Parathyroid adenoma (tissue), 2 donors: ENCODE results near the gene TTC28.

Experiments
- H2AFZ ChIP-seq: fragments of 300-600 bp; sonication (generic); one replicate; pipeline ENCODE4 v1.7.0; 2017; ENCODE audit warnings: antibody characterized with exemption, mild to moderate bottlenecking
- H3K27ac ChIP-seq: fragments of 300-600 bp; sonication (generic); one replicate; pipeline ENCODE4 v1.7.0; 2017
- H3K27me3 ChIP-seq: fragments of 300-600 bp; sonication (generic); one replicate; pipeline ENCODE4 v1.7.0; 2017; ENCODE audit warnings: low read length; ENCODE audit not compliant: control insufficient read depth, insufficient read depth
- H3K36me3 ChIP-seq: fragments of 300-600 bp; sonication (generic); one replicate; pipeline ENCODE4 v1.7.0; 2017; ENCODE audit warnings: low read length; ENCODE audit not compliant: control insufficient read depth, insufficient read depth
- H3K4me1 ChIP-seq: fragments of 300-600 bp; sonication (generic); one replicate; pipeline ENCODE4 v1.7.0; 2017; ENCODE audit warnings: control low read depth
- H3K4me2 ChIP-seq: fragments of 300-600 bp; sonication (generic); one replicate; pipeline ENCODE4 v1.7.0; 2017; ENCODE audit warnings: low read length
- H3K4me3 ChIP-seq: fragments of 300-600 bp; sonication (generic); one replicate; pipeline ENCODE4 v1.7.0; 2017; ENCODE audit warnings: low read depth, low read length
- H3K79me2 ChIP-seq: fragments of 300-600 bp; sonication (generic); one replicate; pipeline ENCODE4 v1.7.0; 2017; ENCODE audit warnings: control low read depth
- H3K9ac ChIP-seq: fragments of 300-600 bp; sonication (generic); one replicate; pipeline ENCODE4 v1.7.0; 2017; ENCODE audit warnings: mild to moderate bottlenecking
- H3K9me3 ChIP-seq: fragments of 300-600 bp; sonication (generic); one replicate; pipeline ENCODE4 v1.7.0; 2017; ENCODE audit warnings: low read length; ENCODE audit not compliant: control insufficient read depth
- CTCF ChIP-seq: fragments of 300-600 bp; sonication (generic); IDR thresholded peaks from one replicate; pipeline ENCODE4 v1.7.0; 2017; ENCODE audit warnings: antibody characterized with exemption, mild to moderate bottlenecking
- donor health status: primary hyperparathyroidism.

Gene TTC28

DNA sequence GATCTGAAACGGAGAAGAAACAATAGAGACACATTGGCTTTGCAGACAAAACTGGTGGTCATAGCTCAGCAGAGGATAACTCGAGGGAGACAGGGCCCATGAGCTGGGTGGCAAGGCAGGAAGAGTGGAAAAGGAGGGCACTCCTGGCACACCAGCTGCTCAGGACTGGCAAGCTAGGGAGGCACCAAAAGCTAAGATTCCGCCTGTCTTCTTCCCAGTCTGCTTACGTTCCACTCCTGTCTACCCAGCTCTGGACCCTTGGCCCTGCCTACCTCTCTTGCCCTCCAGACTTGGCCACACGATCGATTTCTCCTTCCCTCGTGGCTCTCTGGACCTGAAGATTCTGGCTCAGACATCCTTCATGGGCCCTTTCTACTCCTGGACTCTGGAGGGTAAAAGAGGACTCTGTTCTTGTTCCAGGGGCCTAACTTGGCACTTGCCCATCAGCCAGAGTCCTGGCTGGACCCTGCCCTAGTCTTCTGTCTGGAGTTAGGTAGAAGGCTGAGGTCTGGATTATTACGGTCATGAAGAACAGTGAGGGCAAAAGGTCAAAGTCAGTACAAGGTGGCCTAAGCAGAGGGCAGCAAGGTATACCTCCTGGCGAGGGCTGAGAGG, 645.4 kb downstream of the TTC28 start:
- Histone ChIP-seq H3K4me3 (no peak overlapping the region), H2AFZ (no peak overlapping the region), H3K4me1 (peaks cover 10% of the 10 kb centered on the region), H3K27ac (peak overlapping the region; percentile 70), H3K4me2 (no peak overlapping the region), H3K36me3 (no peaks in the 10 kb centered on the region), H3K9me3 (no peaks in the 10 kb centered on the region), H3K9ac (no peak overlapping the region), H3K79me2 (no peaks in the 10 kb centered on the region), H3K27me3 (no peaks in the 10 kb centered on the region)
- no peak for TF ChIP-seq CTCF

- Histone ChIP-seq H2AFZ (no peak overlapping the region), H3K27ac (no peak overlapping the region), H3K9ac (no peak overlapping the region), H3K9me3 (no peaks in the 10 kb centered on the region), H3K27me3 (no peaks in the 10 kb centered on the region), H3K4me1 (peaks cover 10% of the 10 kb centered on the region), H3K79me2 (no peaks in the 10 kb centered on the region), H3K36me3 (no peaks in the 10 kb centered on the region), H3K4me3 (no peak overlapping the region), H3K4me2 (no peak overlapping the region)
- no peak for TF ChIP-seq CTCF
Measured at GRCh38 chr22:28032861-28033260, 646.8 kb downstream of the TTC28 start.

- no peak overlapping the region for H3K4me2 ChIP-seq
- H3K9me3 ChIP-seq: no peaks in the 10 kb centered on the region
- no peak overlapping the region for H3K27ac ChIP-seq
- no peak for TF ChIP-seq CTCF
- H3K4me1 ChIP-seq: peaks cover 10% of the 10 kb centered on the region
- H3K36me3 ChIP-seq: no peaks in the 10 kb centered on the region
- no peak overlapping the region for H2AFZ ChIP-seq
- no peaks in the 10 kb centered on the region for H3K79me2 ChIP-seq
- no peaks in the 10 kb centered on the region for H3K27me3 ChIP-seq
- no peak overlapping the region for H3K9ac ChIP-seq
- H3K4me3 ChIP-seq: no peak overlapping the region
Measured at GRCh38 chr22:28031383-28031922, 648.2 kb downstream of the TTC28 start.

GRCh38 chr22:28030473-28030872, 649.2 kb downstream of the TTC28 start:
- H3K4me3 ChIP-seq: no peak overlapping the region
- H3K27me3 ChIP-seq: no peaks in the 10 kb centered on the region
- H3K27ac ChIP-seq: no peak overlapping the region
- H2AFZ ChIP-seq: no peak overlapping the region
- H3K79me2 ChIP-seq: no peaks in the 10 kb centered on the region
- H3K4me1 ChIP-seq: peaks cover 10% of the 10 kb centered on the region
- H3K9me3 ChIP-seq: no peaks in the 10 kb centered on the region
- H3K36me3 ChIP-seq: no peaks in the 10 kb centered on the region
- TF ChIP-seq CTCF: no peak
- H3K9ac ChIP-seq: no peak overlapping the region
- no peak overlapping the region for H3K4me2 ChIP-seq

DNA sequence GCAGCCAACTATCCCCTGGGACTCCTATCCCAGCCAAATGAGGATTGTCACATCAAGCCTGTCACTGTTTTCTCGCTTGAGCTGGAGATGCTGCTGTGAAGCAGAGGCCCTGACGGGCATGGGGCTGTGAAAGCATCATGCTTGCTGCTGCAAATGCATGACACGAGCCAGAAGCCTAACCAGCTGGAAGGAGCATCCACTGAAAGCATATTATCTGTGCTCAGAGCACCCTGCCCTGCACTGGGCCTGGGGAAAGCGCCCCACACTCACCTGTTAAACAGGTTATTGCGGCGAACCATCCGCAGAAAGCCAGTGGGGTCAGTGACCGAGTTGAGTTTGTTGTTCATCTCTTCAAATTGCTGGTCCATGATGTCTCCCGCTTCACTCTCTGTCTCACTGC, 649.7 kb downstream of the TTC28 start:
- Histone ChIP-seq H2AFZ (no peak overlapping the region), H3K79me2 (no peaks in the 10 kb centered on the region), H3K9me3 (no peaks in the 10 kb centered on the region), H3K27ac (peak overlapping the region; percentile 42), H3K4me2 (no peak overlapping the region), H3K4me3 (no peak overlapping the region), H3K4me1 (peaks cover 4% of the 10 kb centered on the region), H3K9ac (no peak overlapping the region), H3K27me3 (no peaks in the 10 kb centered on the region), H3K36me3 (no peaks in the 10 kb centered on the region)
- no peak for TF ChIP-seq CTCF
